ENCODE results near the gene DAZ4.
"Not testable (repeated sequence)": the region's sequence is repeated elsewhere in the genome, so short reads cannot be mapped to it uniquely, and the experiment has no call there.

Gene DAZ4, protein sequence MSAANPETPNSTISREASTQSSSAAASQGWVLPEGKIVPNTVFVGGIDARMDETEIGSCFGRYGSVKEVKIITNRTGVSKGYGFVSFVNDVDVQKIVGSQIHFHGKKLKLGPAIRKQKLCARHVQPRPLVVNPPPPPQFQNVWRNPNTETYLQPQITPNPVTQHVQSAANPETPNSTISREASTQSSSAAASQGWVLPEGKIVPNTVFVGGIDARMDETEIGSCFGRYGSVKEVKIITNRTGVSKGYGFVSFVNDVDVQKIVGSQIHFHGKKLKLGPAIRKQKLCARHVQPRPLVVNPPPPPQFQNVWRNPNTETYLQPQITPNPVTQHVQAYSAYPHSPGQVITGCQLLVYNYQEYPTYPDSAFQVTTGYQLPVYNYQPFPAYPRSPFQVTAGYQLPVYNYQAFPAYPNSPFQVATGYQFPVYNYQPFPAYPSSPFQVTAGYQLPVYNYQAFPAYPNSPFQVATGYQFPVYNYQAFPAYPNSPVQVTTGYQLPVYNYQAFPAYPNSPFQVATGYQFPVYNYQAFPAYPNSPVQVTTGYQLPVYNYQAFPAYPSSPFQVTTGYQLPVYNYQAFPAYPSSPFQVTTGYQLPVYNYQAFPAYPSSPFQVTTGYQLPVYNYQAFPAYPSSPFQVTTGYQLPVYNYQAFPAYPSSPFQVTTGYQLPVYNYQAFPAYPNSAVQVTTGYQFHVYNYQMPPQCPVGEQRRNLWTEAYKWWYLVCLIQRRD

DNA sequence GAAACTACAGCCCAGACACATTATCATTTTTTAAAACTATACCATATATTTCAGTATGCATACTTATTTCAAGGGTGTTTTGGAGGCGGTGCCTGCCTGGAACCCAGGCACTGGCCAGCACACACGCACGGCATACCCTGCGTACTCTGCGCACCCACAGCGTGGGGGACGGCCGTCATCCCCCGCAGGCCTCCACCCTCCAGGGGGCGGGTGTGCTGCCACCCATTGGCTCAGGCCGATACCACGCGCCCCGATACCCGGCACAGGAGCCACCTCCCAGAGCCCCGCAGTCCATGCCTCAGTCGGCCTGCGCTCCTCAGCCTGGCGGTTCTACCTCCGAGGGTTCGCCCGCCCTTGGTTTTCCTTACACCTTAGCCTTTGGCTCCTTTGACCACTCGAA is at the start of gene DAZ4:
TSS of gene DAZ4 (plus strand) at position 301 of the 400 bp plus-strand sequence. CDS start 208 bp downstream, outside the sequence.
- not testable (repeated sequence) for DNase-seq

DNA sequence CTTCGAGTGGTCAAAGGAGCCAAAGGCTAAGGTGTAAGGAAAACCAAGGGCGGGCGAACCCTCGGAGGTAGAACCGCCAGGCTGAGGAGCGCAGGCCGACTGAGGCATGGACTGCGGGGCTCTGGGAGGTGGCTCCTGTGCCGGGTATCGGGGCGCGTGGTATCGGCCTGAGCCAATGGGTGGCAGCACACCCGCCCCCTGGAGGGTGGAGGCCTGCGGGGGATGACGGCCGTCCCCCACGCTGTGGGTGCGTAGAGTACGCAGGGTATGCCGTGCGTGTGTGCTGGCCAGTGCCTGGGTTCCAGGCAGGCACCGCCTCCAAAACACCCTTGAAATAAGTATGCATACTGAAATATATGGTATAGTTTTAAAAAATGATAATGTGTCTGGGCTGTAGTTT is 20.4 kb upstream of the DAZ4 start, which contains the start of gene DAZ3:
TSS of gene DAZ3 (minus strand) at position 101 of the 400 bp plus-strand sequence. CDS start 208 bp downstream, outside the sequence.
- not testable (repeated sequence) for DNase-seq

DNA sequence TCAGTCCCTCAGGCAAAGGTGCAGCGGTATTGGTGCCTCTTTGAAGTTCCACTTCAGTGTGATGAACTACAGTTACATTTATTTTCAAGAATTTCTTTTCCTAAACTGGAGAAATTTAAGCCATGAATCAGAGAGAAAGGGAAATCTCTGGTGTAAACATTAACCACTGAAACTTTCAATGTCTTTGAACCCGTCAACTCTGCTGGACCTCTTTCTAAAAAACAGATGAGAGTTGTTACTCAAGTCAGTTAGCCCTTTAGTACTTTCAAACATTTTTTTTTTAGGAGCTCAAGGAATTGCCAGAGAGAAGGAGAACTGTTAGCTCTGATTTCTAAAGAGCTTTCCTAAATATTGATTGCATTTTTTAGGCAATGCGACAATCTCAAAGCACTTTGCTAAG is 11.9 kb upstream of the DAZ4 start:
- DNase-seq = not testable (repeated sequence)

DNA sequence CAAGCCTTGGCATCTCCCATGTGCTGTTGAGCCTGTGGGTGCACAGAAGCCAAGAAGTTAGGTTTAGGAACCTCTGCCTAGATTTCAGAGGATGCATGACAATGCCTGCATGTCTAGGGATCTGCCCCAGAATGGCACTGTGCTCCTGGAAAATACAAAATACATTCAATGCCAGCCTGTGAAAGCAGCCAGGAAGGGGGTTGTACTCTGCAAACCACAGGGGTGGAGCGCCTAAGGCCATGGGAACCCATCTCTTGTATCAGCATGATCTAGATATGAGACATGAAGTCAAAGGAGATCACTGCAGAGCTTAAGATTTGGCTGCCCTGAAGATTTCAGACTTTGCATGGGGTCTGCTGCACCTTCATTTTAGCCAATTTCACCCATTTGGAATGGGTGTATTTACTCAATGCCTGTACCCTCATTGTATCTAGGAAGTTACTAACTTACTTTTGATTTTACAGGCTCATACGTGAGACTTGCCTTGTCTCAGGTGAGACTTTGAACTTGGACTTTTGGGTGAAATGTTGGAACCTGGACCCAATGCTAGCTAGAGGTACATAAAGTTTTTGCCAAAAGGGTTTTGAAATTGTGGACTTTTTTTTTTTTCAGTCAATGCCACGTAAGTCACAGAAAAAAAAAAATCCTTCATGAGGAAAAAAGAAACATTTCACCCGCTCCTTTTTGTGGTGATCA is 9.4 kb upstream of the DAZ4 start:
- not testable (repeated sequence) for DNase-seq

DNA sequence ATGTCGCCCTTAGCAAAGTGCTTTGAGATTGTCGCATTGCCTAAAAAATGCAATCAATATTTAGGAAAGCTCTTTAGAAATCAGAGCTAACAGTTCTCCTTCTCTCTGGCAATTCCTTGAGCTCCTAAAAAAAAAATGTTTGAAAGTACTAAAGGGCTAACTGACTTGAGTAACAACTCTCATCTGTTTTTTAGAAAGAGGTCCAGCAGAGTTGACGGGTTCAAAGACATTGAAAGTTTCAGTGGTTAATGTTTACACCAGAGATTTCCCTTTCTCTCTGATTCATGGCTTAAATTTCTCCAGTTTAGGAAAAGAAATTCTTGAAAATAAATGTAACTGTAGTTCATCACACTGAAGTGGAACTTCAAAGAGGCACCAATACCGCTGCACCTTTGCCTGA is 8.7 kb upstream of the DAZ4 start:
- not testable (repeated sequence) for DNase-seq
